Lower leg skin (tissue), 4 donors: ENCODE measurements around the gene RCAN3. TPM values are rescaled to one million over a fixed set of nuclear protein-coding genes. Genes with fewer than 3 reads are reported as not detected.
A peak's percentile ranks its signal among the peaks of the same experiment; 100 is the strongest.
"Not testable (repeated sequence)": the region's sequence is repeated elsewhere in the genome, so short reads cannot be mapped to it uniquely, and the experiment has no call there.

Source experiments
- DNase-seq, 2 donors: peaks; one replicate each; pipeline ENCODE4 v3.0.0-alpha.2; 2019; ENCODE audit warnings: low spot score in 2 of 2
- H3K4me3 ChIP-seq: fragments of 200-600 bp; sonication (generic); 2 replicates; pipeline ENCODE4 v1.5.1; 2017; ENCODE audit warnings: mild to moderate bottlenecking, low read depth; ENCODE audit not compliant: poor library complexity, severe bottlenecking
- CTCF ChIP-seq, 3 donors: fragments of 450-650 bp; IDR thresholded peaks; one replicate each; pipeline ENCODE4 v1.5.1; 2016; ENCODE audit warnings: antibody characterized with exemption in 3 of 3, mild to moderate bottlenecking in 3 of 3, moderate library complexity in 2 of 3
- POLR2A ChIP-seq, 2 donors: fragments of 450-650 bp; IDR thresholded peaks; one replicate each; pipeline ENCODE4 v1.6.1; 2016 to 2017; ENCODE audit warnings: antibody characterized with exemption in 2 of 2, mild to moderate bottlenecking in 1 of 2, moderate library complexity in 1 of 2
- WGBS, 2 donors: methylation state at CpG; one replicate each; pipeline ENCODE4 v1.1.5; 2018; 5-methylcytosine and 5-hydroxymethylcytosine counted together
- intact Hi-C: fragments of 100-400 bp; cut with DNase I; formaldehyde crosslinking; loops from one replicate; pipeline ENCODE4 v1.15.0; 2023; ENCODE audit warnings: low total_unique reads
- total RNA-seq, 4 donors: library from RNA; depleted of rRNA; stranded (reverse); fragments of >200 nt; gene quantifications; one replicate each; pipeline ENCODE4 v1.1.0, GENCODE V29; 2016

The RCAN3 gene
- total RNA-seq, 4 donors from 2014 or later: 24.0 to 38.0 (median 29.4) TPM

- TF ChIP-seq CTCF (IDR thresholded peaks at IDR 0.05) (no peak), POLR2A (IDR thresholded peaks at IDR 0.05) (no peak)
- intact Hi-C loops: no loop called here
- no peak overlapping the region for H3K4me3 ChIP-seq
- no peak for DNase-seq
- WGBS, 2 donors: 85 to 88% methylated on average over 7 of the region's 7 CpGs
These were observed 16.1 kb upstream of the RCAN3 start for GRCh38 chr1:24486331-24487065.

DNA sequence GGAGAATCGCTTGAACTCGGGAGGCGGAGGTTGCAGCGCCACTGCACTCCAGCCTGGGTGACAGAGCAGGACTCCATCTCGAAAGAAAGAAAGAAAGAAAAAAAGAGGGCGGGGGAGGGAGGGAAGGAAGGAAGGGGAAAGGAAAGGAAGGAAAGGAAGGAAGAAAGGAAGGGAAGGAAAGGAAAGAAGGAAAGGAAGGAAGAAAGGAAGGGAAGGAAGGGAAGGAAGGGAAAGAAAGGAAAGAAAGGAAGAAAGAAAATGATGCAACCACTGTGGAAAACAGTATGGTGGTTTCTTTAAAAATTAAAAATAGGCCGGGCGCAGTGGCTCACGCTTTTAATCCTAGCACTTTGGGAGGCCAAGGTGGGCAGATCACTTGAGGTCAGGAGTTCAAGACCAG, 15.2 kb upstream of the RCAN3 start:
- DNase-seq: no peak
- no peak overlapping the region for H3K4me3 ChIP-seq
- intact Hi-C loops: no loop called here
- 93 to 94% methylated on average over 9 of the region's 9 CpGs for WGBS, 2 donors
- no peak for TF ChIP-seq CTCF (IDR thresholded peaks at IDR 0.05)
- TF ChIP-seq POLR2A (IDR thresholded peaks at IDR 0.05): no peak

- intact Hi-C loops, H3K4me3 ChIP-seq: not testable (repeated sequence)
- peak in 1 of 2 donors; percentile 6 for DNase-seq
- 64 to 79% methylated on average over 7 of the region's 7 CpGs for WGBS, 2 donors
These were observed 14.5 kb upstream of the RCAN3 start for GRCh38 chr1:24488159-24488558.

DNA sequence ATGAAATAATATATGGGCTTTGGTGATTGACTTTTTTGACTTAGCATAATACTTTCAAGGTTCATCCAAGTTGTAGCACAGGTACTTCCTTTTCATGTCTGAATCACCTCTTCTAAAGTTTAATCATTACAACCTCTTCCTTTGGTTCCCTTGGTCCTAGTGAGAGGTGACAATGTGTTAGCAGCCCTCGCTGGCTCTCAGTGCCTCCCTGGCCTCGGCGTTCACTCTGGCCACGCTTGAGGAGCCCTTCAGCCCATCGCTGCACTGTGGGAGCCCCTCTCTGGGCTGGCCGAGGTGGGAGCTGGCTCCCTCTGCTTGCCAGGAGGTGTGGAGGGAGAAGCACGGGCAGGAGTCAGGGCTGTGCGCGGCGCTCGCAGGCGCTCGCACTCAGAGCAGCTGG, 13.0 kb upstream of the RCAN3 start:
- intact Hi-C loops: no loop called here
- no peak for DNase-seq
- no peak overlapping the region for H3K4me3 ChIP-seq
- no peak for TF ChIP-seq POLR2A (IDR thresholded peaks at IDR 0.05)
- TF ChIP-seq CTCF (IDR thresholded peaks at IDR 0.05): no peak
- 93 to 99% methylated on average over 8 to 13 of the region's 13 CpGs for WGBS, 2 donors

DNA sequence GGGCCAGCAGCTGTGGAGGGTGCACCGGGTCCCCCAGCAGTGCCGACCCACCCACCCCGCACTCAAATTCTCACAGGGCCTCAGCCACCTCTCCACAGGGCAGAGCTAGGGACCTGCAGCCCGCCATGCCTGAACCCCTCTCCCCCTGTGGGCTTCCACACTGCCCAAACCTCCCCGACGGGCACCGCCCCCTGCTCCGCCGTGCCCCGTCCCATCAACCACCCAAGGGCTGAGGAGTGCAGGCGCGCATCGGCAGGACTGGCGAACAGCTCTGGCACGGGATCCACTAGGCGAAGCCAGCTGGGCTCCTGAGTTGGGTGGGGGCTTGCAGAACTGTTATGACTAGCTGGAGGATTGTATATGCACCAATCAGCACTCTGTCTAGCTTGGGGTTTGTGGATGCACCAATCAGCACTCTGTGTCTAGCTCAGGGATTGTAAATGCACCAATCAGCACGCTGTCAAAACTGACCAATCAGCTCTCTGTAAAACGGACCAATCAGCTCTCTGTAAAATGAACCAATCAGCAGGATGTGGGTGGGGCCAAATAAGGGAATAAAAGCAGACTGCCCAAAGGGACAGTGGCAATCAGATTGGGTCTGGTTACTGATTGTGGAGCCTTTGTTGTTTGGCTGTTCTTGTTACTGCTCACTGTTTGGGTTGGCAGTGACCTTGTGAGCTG, 12.4 kb upstream of the RCAN3 start:
- TF ChIP-seq POLR2A (IDR thresholded peaks at IDR 0.05): no peak
- intact Hi-C loops: no loop called here
- 93% methylated on average over 12 to 15 of the region's 18 CpGs for WGBS, 2 donors
- DNase-seq: peak in 1 of 2 donors; percentile 77
- no peak overlapping the region for H3K4me3 ChIP-seq

- DNase-seq: peak in 1 of 2 donors; percentile 36
- intact Hi-C loops: no loop called here
- WGBS, 2 donors: 34 to 42% methylated on average over 15 of the region's 15 CpGs
- no peak for TF ChIP-seq POLR2A (IDR thresholded peaks at IDR 0.05)
- TF ChIP-seq CTCF (IDR thresholded peaks at IDR 0.05): no peak
- no peak overlapping the region for H3K4me3 ChIP-seq
These were observed 10.9 kb upstream of the RCAN3 start for GRCh38 chr1:24491577-24492360.

- peak in 1 of 2 donors; percentile 72 for DNase-seq
- intact Hi-C loops, H3K4me3 ChIP-seq: not testable (repeated sequence)
- 95% methylated on average over 9 of the region's 9 CpGs for WGBS, 2 donors
These were observed 9.7 kb upstream of the RCAN3 start for GRCh38 chr1:24492935-24493334.
